Activated T-cell treated with anti-CD3 and anti-CD28 coated beads for 4 hours (primary cell): ENCODE results near the gene MARCHF3.
"Not testable (repeated sequence)": the region's sequence is repeated elsewhere in the genome, so short reads cannot be mapped to it uniquely, and the experiment has no call there.

ENCODE experiments used
- DNase-seq: peaks from one replicate; pipeline ENCODE4 v3.0.0-alpha.2; 2020

The MARCHF3 gene

DNA sequence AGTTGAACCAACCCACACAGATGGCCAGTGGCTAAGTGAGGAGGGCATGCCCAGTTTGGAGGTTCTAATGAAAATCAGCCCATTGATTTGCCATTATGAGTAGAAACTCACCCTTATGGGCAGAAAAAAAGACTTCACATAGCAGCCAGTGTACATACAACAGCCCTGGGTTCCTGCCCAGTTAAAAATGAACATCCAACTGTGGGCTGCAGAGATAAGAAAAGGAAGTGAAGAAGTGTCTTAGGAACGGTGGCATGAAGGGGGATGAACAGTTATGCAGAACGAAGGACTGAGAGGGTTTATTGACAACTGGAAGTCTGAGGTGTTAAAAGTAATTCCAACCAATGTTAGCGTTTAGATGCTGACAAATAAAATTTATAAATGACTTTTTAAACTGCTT, 118.4 kb downstream of the MARCHF3 start:
- no peak for DNase-seq

DNA sequence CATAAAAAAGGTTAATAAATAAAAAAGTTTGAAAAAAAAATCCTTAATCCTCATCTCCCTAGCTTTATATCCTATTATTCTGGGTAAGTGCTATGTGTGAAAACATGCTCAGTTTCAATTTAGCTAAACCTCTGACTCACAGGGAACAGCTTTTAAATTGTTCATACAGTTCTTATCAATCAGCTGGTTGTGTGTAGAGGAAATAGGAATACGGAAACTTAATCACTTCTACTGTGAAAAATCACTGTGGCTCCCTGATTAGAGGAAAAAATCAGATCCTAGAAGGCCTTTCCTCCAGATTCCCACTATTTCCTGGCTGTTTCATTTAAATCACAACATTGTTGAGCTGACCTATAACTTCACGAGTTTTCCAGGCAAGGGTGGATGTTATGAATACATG, 120.5 kb downstream of the MARCHF3 start:
- DNase-seq = no peak

DNA sequence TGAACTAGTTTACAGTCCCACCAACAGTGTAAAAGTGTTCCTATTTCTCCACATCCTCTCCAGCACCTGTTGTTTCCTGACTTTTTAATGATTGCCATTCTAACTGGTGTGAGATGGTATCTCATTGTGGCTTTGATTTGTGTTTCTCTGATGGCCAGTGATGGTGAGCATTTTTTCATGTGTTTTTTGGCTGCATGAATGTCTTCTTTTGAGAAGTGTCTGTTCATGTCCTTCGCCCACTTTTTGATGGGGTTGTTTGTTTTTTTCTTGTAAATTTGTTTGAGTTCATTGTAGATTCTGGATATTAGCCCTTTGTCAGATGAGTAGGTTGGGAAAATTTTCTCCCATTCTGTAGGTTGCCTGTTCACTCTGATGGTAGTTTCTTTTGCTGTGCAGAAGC, 126.0 kb downstream of the MARCHF3 start:
- not testable (repeated sequence) for DNase-seq

DNA sequence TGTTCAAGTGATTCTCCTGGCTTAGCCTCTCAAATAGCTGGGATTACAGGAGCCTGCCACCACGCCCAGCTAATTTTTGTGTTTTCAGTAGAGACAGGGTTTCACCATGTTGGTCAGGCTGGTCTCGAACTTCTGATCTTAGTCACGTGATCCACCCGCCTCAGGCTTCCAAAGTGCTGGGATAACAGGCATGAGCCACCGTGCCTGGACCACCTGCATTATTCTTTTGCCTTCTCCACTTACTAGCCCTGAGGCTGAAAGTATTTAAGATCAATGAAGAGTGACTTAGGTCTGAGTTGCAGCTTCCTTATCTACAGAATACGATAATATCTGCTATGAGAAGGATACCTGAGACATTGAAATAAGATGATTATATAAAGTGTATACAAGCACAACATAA, 129.6 kb downstream of the MARCHF3 start:
- DNase-seq = no peak

DNA sequence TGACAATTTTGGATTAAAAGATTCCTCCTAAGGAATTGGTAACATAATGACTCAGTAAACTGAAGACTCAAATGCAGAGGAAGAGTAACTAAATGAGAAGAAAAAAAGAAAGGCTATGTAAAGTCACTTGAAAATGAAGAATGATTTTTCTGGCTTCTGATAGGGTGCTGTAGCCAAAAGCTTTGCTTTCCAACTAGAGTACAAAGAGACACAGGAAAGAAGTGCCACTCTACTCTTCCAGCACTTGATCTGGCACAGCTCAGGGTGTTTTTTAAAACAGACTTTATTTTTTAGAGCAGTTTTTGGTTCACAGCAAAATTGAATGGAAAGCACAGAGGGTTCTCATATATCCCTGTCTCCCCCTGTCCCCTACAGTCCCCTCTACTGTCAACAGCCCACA, 130.9 kb downstream of the MARCHF3 start:
- no peak for DNase-seq

DNA sequence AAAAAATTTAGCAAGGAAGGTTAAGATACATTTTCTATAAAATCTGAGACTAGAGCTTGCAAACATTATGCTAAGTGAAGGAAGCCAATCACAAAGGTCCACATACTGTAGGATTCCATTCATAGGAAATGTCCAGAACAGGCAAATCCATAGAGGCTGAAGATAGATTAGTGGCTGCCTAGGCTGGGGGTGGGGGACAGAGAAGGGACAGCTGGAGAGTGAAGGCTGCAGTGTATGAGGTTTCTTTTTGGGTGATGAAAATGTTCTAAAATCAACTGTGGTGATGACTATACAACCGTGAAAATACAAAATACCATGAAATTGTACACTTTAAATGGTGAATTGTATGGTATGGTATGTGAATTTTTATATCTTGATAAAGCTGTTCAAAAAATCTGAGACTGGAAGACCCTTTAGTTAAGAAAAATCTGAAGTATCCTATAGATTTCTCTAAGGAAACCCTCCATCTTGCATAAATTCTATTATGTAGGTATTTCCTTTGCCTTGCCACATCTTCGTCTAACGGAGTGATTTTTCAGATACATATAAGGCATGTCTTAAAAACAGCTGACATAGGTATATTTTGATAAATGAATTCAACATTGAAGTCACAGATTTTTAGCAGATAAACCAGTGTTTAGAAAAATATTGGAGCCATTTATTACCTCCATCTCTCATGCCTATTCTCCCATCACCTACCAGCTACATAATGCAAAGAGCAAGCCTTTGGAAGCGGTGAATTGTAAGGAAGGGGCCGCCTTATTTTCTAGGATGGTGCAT, 132.3 kb downstream of the MARCHF3 start:
- DNase-seq = no peak

DNA sequence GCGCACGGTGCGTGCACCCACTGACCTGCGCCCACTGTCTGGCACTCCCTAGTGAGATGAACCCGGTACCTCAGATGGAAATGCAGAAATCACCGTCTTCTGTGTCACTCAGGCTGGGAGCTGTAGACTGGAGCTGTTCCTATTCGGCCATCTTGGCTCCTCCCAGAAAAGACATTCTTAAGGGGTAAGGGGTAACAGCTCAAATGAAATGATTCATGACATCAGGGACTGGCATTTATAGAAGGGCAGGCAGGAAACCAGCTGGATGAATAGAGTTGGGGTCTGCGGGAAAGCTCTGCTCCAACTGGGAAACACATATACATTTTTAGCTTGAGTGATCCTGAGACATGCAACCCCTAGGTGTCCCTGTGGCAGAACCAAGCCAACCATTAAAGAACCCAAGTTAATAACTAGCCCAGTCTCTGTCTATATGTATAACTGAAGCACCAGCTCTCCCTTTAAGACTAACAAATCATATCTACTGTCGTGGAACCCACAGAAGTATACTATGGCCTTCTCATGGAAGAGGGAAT, 134.1 kb downstream of the MARCHF3 start:
- DNase-seq = no peak

DNA sequence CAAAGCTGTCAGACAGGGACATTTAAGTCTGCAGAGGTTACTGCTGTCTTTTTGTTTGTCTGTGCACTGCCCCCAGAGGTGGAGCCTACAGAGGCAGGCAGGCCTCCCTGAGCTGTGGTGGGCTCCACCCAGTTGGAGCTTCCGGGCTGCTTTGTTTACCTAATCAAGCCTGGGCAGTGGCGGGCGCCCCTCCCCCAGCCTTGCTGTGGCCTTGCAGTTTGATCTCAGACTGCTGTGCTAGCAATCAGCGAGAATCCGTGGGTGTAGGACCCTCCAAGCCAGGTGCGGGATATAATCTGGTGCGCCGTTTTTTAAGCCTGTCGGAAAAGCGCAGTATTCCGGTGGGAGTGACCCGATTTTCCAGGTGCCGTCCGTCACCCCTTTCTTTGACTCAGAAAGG, 134.6 kb downstream of the MARCHF3 start:
- DNase-seq = not testable (repeated sequence)

DNA sequence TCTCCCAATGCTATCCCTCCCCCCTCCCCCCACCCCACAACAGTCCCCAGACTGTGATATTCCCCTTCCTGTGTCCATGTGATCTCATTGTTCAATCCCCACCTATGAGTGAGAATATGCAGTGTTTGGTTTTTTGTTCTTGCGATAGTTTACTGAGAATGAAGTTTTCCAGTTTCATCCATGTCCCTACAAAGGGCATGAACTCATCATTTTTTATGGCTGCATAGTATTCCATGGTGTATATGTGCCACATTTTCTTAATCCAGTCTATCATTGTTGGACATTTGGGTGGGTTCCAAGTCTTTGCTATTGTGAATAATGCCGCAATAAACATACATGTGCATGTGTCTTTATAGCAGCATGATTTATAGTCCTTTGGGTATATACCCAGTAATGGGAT, 139.9 kb downstream of the MARCHF3 start:
- not testable (repeated sequence) for DNase-seq

DNA sequence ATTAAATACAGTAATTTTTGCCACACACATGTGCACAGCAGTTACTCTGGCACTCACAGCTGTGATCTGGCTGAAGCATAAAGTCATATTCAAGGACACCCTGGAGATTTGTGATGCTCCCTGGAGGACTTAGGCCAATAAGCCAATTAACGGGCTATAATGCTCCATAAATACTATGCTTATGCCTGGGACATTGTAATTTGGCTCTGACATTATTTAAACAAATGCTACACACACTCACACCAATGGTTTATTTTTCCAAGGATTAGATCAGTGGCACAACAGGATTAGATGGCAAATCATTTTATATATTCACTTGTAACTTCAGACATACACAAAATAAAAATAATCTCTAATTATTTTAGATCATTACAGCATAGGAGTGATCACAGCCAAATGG, 142.2 kb downstream of the MARCHF3 start:
- DNase-seq = no peak

DNA sequence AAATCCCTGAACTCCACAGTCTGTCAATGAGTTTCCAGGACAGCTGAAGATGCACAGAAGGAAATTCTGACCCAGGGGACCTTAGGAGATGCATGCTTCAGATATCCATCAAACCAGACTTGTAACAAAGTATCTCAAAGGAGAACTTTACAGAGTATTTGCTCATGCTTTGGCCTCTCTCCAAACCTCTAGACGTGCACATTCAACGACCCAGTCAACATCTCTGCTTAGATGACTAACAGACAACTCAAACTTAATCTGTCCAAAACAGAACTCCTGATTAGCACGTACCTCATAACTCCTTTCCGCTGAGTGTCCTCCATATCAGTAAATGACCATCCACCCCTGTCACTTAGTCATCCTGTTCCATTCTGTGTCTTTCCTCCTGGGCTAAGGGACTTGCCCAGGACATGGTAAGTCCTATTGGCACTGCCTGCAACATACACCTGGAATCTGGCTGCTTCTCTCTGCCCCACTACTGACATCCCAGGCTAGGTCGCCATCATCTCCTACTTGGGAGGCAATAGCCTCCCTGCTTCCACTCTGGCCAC, 146.0 kb downstream of the MARCHF3 start:
- DNase-seq = no peak

DNA sequence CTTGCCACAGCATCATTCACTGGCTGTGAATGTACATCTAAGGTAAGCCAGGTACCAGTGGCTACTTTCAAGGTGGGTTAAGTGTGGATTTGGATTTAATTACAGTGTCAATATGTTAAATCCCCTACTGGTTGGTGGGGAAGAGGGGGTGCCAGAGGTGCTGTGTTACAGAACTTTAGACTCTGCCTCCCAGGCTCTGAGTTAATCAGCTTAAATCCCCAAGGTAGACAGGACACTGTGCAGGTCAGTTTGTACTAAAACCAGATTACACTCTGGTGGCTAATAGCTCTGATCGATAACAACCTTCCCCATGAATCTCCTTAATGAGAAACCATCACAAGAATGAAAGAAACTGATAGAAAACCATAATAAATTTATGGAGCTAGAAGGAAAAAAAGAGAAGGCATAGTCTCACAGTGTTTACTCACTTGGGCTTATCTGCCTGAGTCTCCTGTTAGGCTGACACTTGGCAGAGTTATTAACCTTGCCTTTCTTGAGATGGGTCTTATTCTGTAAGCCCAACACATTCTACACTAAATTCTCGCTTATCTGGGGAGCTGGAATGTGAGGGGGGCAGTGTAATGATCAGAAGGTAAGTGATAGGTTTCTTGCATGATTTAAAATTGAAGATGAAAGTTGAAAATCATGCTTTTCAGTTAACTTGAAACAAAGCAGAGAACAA, 146.7 kb downstream of the MARCHF3 start:
- no peak for DNase-seq

DNA sequence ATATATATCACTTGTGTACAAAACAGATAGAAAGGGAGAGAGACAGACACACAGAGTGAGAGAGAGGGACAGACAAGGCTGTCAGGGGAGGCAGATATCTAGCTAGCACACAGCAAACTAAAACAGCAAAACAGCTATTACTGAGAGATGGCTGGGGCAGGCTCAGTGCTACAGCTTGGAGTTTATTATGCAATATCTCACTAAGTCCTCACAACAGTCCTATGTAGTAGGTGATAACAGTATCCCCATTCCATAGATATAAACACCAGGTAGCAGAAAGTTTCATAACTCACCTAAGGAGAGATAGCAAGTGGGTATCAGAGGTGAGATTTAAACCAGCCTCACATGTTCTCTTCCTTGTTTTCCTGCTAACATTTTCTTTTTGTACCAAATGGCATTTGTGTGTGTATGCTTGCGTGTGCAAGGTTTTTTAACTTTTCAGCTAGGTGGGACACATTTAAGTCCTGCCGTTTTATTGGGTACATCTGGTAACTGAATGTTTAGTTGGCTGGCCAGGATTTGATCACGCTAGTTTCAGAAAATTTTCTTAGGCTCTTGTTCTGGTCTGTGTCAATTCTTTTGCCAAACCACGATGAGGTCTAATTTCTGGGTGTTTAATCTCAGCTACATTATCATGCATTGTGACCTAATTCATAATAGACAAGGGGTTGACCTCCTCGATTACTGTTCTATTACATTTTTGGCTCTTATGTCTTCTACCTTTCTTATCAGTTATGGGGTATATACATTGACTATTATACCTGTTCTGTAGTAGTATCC, 148.3 kb downstream of the MARCHF3 start:
- DNase-seq = no peak

DNA sequence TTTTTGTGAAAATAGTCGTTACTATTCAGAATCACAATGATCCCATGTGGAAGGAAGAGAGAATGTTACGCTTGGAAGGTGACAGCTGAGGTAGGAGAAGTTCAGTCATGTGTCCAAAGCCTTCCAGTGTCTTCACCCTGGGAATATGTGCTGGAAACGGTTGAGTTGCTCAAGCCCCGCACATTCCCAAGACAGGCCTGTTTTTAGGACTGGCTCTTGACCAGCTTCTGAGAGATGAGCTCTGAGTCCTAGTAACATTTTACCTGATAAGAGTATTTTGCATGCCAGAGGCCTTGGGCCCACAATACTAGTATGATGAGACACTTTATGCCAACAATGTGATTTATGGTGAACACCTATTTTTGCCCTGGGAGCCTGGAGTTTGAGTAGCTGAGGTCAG, 151.7 kb downstream of the MARCHF3 start:
- DNase-seq = no peak

DNA sequence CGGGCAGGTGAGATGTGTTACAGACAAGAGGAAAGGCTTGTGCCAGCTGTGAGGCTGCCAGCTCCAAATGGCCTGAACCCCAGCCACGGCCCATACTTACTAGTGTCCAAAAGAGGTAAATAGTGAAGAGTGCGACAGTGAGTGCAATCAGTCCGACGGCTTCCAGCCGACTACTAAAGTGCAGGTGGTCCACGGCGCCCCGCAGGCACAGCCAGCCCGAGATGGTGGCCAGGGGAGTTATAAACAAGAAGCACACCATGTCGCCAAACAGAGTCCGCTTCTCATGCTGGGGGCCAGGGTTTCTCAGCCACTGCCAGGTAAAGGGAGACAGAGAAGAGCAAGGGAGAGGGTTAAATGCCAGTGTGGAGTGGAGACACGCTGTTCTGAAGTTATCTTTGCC, 152.3 kb downstream of the MARCHF3 start:
- DNase-seq = no peak

DNA sequence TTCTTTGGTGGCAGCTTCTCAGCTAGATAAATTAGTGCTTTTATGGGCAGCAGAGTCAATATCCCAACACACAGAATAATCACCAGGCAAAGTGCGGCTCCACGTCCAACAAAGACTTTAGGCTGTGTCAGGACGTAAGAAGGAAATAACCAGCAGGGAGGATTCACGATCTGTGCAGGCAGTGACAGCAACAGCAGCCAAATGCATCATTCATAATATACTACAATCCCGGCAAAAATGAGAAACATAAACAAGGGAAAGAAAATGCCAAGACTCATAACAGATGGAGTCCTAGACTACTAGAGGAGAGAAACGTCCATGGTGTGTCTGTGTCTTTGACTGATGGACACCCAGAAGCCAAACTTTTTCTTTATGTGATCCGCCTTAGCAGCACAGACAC, 152.8 kb downstream of the MARCHF3 start:
- no peak for DNase-seq

DNA sequence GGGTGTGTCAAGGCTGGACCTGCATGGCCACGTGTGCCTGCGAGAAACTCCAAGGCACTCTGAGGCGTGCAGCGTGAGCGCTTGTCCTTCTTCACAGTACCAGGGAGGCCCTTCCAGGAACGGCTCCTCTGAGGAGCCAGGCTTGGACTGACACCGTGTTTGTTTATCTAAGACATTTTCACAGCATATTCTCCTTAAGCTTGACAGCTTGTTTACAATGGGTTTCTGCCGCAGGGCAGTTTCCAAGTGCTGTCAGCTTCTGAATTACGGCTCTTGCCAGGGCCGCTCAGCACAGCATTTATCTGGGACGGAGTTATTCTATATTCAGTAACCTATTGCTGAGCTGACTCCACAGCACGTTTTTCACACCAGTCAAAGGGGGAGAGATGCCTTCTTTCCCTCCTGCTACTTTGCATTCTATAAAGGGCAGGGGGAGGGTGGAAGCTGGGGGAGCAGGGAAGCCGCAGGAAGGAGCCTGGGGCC, 155.0 kb downstream of the MARCHF3 start:
- no peak for DNase-seq

DNA sequence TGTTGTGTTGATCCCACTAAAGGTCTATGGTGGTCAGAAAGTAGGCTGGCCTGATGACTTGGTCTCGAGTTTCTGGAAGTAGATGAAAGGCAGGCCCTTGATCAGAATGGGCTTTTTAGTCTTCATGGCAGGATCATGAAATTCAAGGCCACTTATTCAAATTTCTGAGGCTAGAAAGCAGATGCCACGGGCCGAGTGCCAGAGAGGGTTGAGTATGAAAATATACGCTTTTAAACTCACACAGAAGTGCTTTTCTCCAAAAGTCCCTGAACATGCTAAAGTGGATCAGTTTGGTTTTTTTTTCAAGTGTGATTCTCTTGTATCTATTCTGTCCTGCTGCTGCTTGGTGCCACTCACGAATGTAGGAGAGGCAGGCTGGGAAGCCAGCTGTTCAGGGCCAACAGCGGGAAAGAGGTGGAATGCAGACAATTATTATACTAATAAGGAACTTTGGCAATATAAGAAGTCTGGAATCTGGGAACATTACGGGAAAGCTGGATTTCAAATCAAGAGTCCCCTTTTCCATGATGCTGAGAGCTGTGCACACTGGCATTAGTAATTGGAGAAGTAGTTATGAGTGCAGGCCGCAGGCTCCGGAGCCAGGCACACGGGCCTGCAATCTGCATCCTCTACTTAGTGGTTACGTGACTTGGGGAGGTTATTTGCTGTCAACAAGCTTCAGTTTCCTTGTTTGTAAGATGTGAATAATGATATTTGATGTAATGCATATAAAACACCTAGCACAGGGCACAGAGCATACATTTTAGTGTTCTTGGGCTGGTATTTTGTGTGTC, 157.6 kb downstream of the MARCHF3 start:
- no peak for DNase-seq

DNA sequence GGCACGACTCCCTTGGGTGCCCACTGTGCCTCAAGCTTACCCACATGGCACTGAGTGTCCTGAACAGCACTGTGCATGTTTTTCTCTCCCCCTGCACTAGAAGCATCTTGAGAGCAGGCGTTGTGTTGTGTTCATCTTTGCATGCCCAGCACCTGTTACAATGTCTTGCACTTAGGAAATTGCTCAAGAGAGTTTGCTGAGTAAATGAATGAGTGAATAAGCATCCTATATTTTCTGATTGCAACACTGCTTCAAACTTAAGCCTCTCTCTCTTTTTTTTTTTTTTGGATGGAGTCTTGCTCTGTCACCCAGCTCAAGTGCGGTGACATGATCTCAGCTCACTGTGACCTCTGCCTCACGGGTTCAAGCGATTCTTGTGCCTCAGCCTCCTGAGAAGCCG, 158.9 kb downstream of the MARCHF3 start:
- DNase-seq = no peak

DNA sequence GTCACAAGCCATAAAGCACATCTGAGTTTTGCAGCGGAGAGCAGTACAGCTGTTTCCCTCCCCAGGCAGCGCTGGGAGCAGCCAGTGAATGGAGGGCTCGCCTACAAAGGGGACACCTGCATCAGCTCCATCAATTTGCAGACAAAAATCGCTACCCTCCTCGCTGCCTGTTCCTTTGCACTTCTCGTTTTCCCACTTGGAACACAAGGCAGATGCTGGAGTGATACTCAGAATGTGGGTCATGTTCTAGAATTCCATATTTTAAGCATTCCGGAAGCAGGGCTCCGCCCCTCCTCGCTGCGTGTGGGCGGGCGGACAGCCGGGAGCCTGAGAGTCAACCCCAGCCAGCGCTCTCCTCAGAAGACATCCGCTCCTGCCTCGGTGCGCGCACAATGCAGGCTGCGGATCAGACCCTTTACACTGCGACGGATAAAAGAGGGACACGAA, 161.3 kb downstream of the MARCHF3 start:
- DNase-seq = no peak

DNA sequence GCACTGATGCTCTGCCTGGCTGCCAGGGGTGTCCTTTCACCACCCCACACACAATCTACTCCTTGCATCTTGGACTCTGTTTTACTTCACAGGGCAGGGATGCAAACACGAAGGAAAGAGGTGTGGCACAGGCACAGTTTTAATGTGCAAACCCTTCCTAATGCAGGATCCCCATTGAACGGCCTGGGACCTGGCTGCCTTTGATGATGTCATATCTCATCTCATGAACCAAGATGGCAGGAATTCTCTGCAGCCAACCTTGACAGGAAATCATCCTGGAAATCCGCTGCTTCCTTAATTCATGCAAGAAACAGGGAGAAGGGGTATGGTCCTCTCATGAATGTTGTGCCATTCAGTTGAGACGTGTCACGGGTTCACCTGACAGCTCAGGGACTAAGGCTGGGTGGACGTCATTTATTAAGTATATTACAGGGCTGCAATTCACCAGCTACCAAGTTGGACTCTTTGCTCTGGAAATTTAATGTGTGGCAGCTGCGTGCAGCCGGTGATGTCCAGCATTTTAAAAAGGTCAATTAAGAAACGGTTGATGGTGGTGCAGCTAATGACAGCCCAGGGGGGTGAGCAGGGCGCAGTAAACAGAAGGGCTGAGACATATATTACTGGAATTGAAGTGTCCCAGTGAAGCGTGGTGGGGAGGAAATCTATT, 161.9 kb downstream of the MARCHF3 start:
- DNase-seq = no peak
